ENCODE measurements around the gene PER1. TPM values are rescaled to one million over a fixed set of nuclear protein-coding genes. Genes with fewer than 3 reads are reported as not detected.
A peak's percentile ranks its signal among the peaks of the same experiment; 100 is the strongest.

Gene PER1
- total and polyA plus RNA-seq, 2 of the 4 experiments (the other 2 are of a cell fraction), result 3.4 to 10.5 TPM

DNA sequence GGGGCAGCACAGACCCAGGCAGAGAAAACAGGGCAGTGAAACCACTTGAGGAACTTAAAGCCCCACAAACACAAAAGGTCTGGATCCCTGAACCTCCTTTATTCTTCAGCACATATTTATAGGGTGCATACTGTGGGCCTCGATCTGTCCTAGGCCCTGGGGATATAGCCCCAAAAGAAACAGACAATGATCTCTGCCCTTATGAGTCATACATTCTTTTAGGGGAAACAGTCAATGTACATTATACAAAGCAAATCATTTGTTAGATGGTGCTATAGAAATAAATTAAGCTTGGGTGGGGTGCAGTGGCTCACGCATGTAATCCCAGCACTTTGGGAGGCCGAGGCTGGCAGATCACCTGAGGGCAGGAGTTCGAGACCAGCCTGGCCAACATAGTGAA, 18.3 kb downstream of the PER1 start:
- H2BK20ac ChIP-seq (ENCODE audit: low read depth, low read length), result no peak overlapping the region
- WGBS, 2 experiments (ENCODE audit: extremely low coverage in 2 of 2, insufficient read length in 1 of 2), result 61% methylated on average over 2 of the region's 4 CpGs; no CpG with 5 or more reads in 1 of the 2 experiments
- dilution Hi-C loops (cut with HindIII; ENCODE audit: low sequenced_read_pairs, unreplicated experiment), result no loop called here
- H3K9ac ChIP-seq (ENCODE audit: low read depth, low read length), result no peak overlapping the region
- H3K18ac ChIP-seq (ENCODE audit: low read depth, low read length), result no peak overlapping the region
- no peak overlapping the region for H3K27ac ChIP-seq (ENCODE audit: insufficient read depth, low read length)
- H2AFZ ChIP-seq (replicated peaks; ENCODE audit: low read length, poor library complexity), result peak overlapping the region; percentile 61
- no peak overlapping the region for H2AK9ac ChIP-seq (replicated peaks; ENCODE audit: low read depth, low read length, poor library complexity)
- peaks cover 2% of the 10 kb centered on the region; the same call in 1 of the 2 replicates for H4K20me1 ChIP-seq (ENCODE audit: insufficient read depth, low read length)
- H3K4ac ChIP-seq (ENCODE audit: low read depth, low read length), result no peak overlapping the region
- ChIA-PET POLR2A (ENCODE audit: unreplicated experiment) (interaction anchor here (1.0 kb wide), 1 partner anchor 39 kb away, joined by 3 read pairs; no protein-coding TSS in a partner anchor), CTCF (interaction anchor here (1.2 kb wide), 1 partner anchor 15 kb away, joined by 6 read pairs; the partner anchor contains the start of gene ALOXE3)
- no peak overlapping the region for H2BK120ac ChIP-seq (ENCODE audit: low read depth, low read length)
- no peak overlapping the region for H3K4me2 ChIP-seq (ENCODE audit: low read depth, low read length)
- in situ Hi-C loops (cut with MboI; ENCODE audit: low sequenced_read_pairs), result no loop called here
- no peak overlapping the region for H2BK5ac ChIP-seq (ENCODE audit: low read depth, low read length, poor library complexity, severe bottlenecking)
- H3K4me3 ChIP-seq (ENCODE audit: insufficient read depth, low read depth, low read length), result no peak overlapping the region
- ATAC-seq (ENCODE audit: low read depth), result no peak
- no peaks in the 10 kb centered on the region for H3K9me3 ChIP-seq (ENCODE audit: control insufficient read depth, insufficient read depth, low read length)
- no peak overlapping the region for H4K5ac ChIP-seq (ENCODE audit: low read depth, low read length)
- H3K4me1 ChIP-seq (ENCODE audit: control insufficient read depth, insufficient read depth, low read length), result peaks cover 4% of the 10 kb centered on the region
- peaks cover 3% of the 10 kb centered on the region for H3K9me1 ChIP-seq (ENCODE audit: insufficient read depth, low read length)
- H4K8ac ChIP-seq (ENCODE audit: low read depth in 2 of 2, low read length in 2 of 2), result no peak overlapping the region
- no peak overlapping the region for H3K56ac ChIP-seq (ENCODE audit: extremely low read depth, insufficient read depth, low read length)
- H3K79me1 ChIP-seq (ENCODE audit: low read depth in 1 of 2, low read length in 2 of 2), result no peaks in the 10 kb centered on the region
- no TSS peak for BruUV-seq (replicated peaks)
- intact Hi-C loops (cut with micrococcal nuclease), result no loop called here
- H4K91ac ChIP-seq (ENCODE audit: insufficient read depth, low read depth, low read length), result no peak overlapping the region
- no peak overlapping the region for H2AK5ac ChIP-seq (ENCODE audit: low read depth, low read length)
- H3K23ac ChIP-seq (ENCODE audit: low read depth, low read length), result no peak overlapping the region
- no peak overlapping the region for H3K14ac ChIP-seq (replicated peaks; ENCODE audit: low read depth, low read length)
- no peak for TF ChIP-seq BHLHE40 (IDR thresholded peaks at IDR 0.05; ENCODE audit: low read depth, low read length)
- TF ChIP-seq, protein P1, sequence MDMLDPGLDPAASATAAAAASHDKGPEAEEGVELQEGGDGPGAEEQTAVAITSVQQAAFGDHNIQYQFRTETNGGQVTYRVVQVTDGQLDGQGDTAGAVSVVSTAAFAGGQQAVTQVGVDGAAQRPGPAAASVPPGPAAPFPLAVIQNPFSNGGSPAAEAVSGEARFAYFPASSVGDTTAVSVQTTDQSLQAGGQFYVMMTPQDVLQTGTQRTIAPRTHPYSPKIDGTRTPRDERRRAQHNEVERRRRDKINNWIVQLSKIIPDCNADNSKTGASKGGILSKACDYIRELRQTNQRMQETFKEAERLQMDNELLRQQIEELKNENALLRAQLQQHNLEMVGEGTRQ (IDR thresholded peaks at IDR 0.05; ENCODE audit: low read depth, low read length), result no peak
- TF ChIP-seq MAZ (IDR thresholded peaks at IDR 0.05; ENCODE audit: borderline replicate concordance, low read depth, low read length), result no peak
- TF ChIP-seq CEBPB (IDR thresholded peaks at IDR 0.05; ENCODE audit: low read depth, low read length), result no peak
- TF ChIP-seq NFE2L2 (IDR thresholded peaks at IDR 0.05; ENCODE audit: low read depth, low read length), result no peak
- TF ChIP-seq SMC3 (IDR thresholded peaks at IDR 0.05; ENCODE audit: low read depth, low read length), result no peak
- TF ChIP-seq, protein P2, sequence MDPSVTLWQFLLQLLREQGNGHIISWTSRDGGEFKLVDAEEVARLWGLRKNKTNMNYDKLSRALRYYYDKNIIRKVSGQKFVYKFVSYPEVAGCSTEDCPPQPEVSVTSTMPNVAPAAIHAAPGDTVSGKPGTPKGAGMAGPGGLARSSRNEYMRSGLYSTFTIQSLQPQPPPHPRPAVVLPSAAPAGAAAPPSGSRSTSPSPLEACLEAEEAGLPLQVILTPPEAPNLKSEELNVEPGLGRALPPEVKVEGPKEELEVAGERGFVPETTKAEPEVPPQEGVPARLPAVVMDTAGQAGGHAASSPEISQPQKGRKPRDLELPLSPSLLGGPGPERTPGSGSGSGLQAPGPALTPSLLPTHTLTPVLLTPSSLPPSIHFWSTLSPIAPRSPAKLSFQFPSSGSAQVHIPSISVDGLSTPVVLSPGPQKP (IDR thresholded peaks at IDR 0.05; ENCODE audit: borderline replicate concordance, low read depth, low read length), result no peak
- TF ChIP-seq, protein P3, sequence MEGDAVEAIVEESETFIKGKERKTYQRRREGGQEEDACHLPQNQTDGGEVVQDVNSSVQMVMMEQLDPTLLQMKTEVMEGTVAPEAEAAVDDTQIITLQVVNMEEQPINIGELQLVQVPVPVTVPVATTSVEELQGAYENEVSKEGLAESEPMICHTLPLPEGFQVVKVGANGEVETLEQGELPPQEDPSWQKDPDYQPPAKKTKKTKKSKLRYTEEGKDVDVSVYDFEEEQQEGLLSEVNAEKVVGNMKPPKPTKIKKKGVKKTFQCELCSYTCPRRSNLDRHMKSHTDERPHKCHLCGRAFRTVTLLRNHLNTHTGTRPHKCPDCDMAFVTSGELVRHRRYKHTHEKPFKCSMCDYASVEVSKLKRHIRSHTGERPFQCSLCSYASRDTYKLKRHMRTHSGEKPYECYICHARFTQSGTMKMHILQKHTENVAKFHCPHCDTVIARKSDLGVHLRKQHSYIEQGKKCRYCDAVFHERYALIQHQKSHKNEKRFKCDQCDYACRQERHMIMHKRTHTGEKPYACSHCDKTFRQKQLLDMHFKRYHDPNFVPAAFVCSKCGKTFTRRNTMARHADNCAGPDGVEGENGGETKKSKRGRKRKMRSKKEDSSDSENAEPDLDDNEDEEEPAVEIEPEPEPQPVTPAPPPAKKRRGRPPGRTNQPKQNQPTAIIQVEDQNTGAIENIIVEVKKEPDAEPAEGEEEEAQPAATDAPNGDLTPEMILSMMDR (conservative IDR thresholded peaks at IDR 0.05; ENCODE audit: low read depth, low read length), result no peak
- no peak for TF ChIP-seq CHD1 (IDR thresholded peaks at IDR 0.05; ENCODE audit: low read depth, low read length)
- no peak for TF ChIP-seq RCOR1 (IDR thresholded peaks at IDR 0.05; ENCODE audit: insufficient replicate concordance, low read length)
- TF ChIP-seq POLR2A (IDR thresholded peaks at IDR 0.05; ENCODE audit: low read depth, low read length), result no peak
- no peak for TF ChIP-seq MAFK (IDR thresholded peaks at IDR 0.05; ENCODE audit: low read depth, low read length)
- no peak for TF ChIP-seq RFX5 (IDR thresholded peaks at IDR 0.05; ENCODE audit: low read depth, low read length)
- TF ChIP-seq RAD21 (IDR thresholded peaks at IDR 0.05; ENCODE audit: low read length), result no peak
- no peak for TF ChIP-seq MXI1 (IDR thresholded peaks at IDR 0.05; ENCODE audit: borderline replicate concordance, low read depth, low read length)
- H3K27me3 ChIP-seq (ENCODE audit: control insufficient read depth, insufficient read depth, low read length), result no peaks in the 10 kb centered on the region
- no peak for DNase-seq
- H2BK15ac ChIP-seq (ENCODE audit: low read depth, low read length), result no peak overlapping the region
- H3K36me3 ChIP-seq (ENCODE audit: control insufficient read depth, insufficient read depth, low read length), result no peaks in the 10 kb centered on the region

Data from IMR-90 (cell line).